IMR-90 (cell line): ENCODE data around the gene MT1H. TPM values are rescaled to one million over a fixed set of nuclear protein-coding genes. Genes with fewer than 3 reads are reported as not detected.
A peak's percentile ranks its signal among the peaks of the same experiment; 100 is the strongest.

Experiments used
- ATAC-seq: fragments of 200-7000 bp; cut with Tn5 transposase; 2 replicates; pipeline ENCODE4 v1.9.1; 2020; ENCODE audit warnings: low read depth, mild to moderate bottlenecking, moderate library complexity
- BruUV-seq: library from RNA; stranded (reverse); fragments of 400-500 nt; replicated peaks from 2 replicates; lab custom pipeline; 2021; lab: Mats Ljungman, UMichigan
- CTCF ChIA-PET: fragments of 300-600 bp; formaldehyde crosslinking; extraction: SDS; loops from one replicate; lab custom pipeline; 2021; ENCODE audit warnings: antibody characterized with exemption; lab: Yijun Ruan, JAX
- POLR2A ChIA-PET: fragments of 300-600 bp; sonication (Branson Sonifier 250); formaldehyde crosslinking; loops from one replicate; lab custom pipeline; 2022; ENCODE audit warnings: antibody characterized with exemption; ENCODE audit not compliant: unreplicated experiment; lab: Charles Lee
- DNase-seq: peaks from one replicate; pipeline ENCODE4 v3.0.0; 2013
- H2AFZ ChIP-seq: replicated peaks from 2 replicates; pipeline ENCODE3; 2013; ENCODE audit warnings: low read length, mild to moderate bottlenecking; ENCODE audit not compliant: poor library complexity
- H2AK5ac ChIP-seq: 2 replicates; pipeline ENCODE4 v1.6.1; 2013; ENCODE audit warnings: low read depth, low read length, inconsistent platforms
- H2AK9ac ChIP-seq: replicated peaks from 2 replicates; pipeline ENCODE3; 2013; ENCODE audit warnings: mild to moderate bottlenecking, low read depth, low read length, moderate library complexity; ENCODE audit not compliant: poor library complexity
- H2BK120ac ChIP-seq: 2 replicates; pipeline ENCODE4 v1.6.1; 2013; ENCODE audit warnings: low read depth, low read length, inconsistent platforms
- H2BK15ac ChIP-seq: 3 replicates; pipeline ENCODE4 v1.6.1; 2013; ENCODE audit warnings: low read depth, low read length, inconsistent platforms
- H2BK20ac ChIP-seq: 2 replicates; pipeline ENCODE4 v1.6.1; 2013; ENCODE audit warnings: low read depth, mild to moderate bottlenecking, inconsistent platforms, low read length, moderate library complexity
- H2BK5ac ChIP-seq: 2 replicates; pipeline ENCODE4 v1.6.1; 2013; ENCODE audit warnings: mild to moderate bottlenecking, low read depth, low read length, inconsistent platforms; ENCODE audit not compliant: poor library complexity, severe bottlenecking
- H3K14ac ChIP-seq: replicated peaks from 2 replicates; pipeline ENCODE4 v1.6.1; 2013; ENCODE audit warnings: low read depth, low read length, inconsistent platforms
- H3K18ac ChIP-seq: 2 replicates; pipeline ENCODE4 v1.6.1; 2013; ENCODE audit warnings: low read depth, low read length, control low read depth
- H3K23ac ChIP-seq: 2 replicates; pipeline ENCODE4 v1.6.1; 2013; ENCODE audit warnings: low read depth, low read length, inconsistent platforms
- H3K27ac ChIP-seq: 2 replicates; pipeline ENCODE4 v1.5.1; 2013; ENCODE audit warnings: mild to moderate bottlenecking, control low read depth, low read length; ENCODE audit not compliant: insufficient read depth
- H3K27me3 ChIP-seq: 2 replicates; pipeline ENCODE4 v1.6.1; 2013; ENCODE audit warnings: low read length; ENCODE audit not compliant: control insufficient read depth, insufficient read depth
- H3K36me3 ChIP-seq: 2 replicates; pipeline ENCODE4 v1.6.1; 2013; ENCODE audit warnings: low read length, mixed read lengths; ENCODE audit not compliant: control insufficient read depth, insufficient read depth
- H3K4ac ChIP-seq: 2 replicates; pipeline ENCODE4 v1.6.1; 2013; ENCODE audit warnings: low read depth, low read length, inconsistent platforms
- H3K4me1 ChIP-seq: 2 replicates; pipeline ENCODE4 v1.6.1; 2013; ENCODE audit warnings: low read length, mixed read lengths; ENCODE audit not compliant: control insufficient read depth, insufficient read depth
- H3K4me2 ChIP-seq: 2 replicates; pipeline ENCODE4 v1.6.1; 2013; ENCODE audit warnings: low read depth, mild to moderate bottlenecking, control low read depth, low read length, moderate library complexity
- H3K4me3 ChIP-seq: 2 replicates; pipeline ENCODE4 v1.5.1; 2013; ENCODE audit warnings: low read depth, mild to moderate bottlenecking, control low read depth, low read length, moderate library complexity; ENCODE audit not compliant: insufficient read depth
- H3K56ac ChIP-seq: 2 replicates; pipeline ENCODE4 v1.6.1; 2013; ENCODE audit warnings: low read length, inconsistent platforms; ENCODE audit not compliant: insufficient read depth; ENCODE audit errors: extremely low read depth
- H3K79me1 ChIP-seq, 2 experiments: 2 replicates each; pipeline ENCODE4 v1.6.1; 2013; ENCODE audit warnings: low read length in 2 of 2, inconsistent platforms in 1 of 2, low read depth in 1 of 2
- H3K9ac ChIP-seq: 2 replicates; pipeline ENCODE4 v1.6.1; 2013; ENCODE audit warnings: low read depth, low read length, control low read depth
- H3K9me1 ChIP-seq: 2 replicates; pipeline ENCODE4 v1.6.1; 2013; ENCODE audit warnings: low read length, inconsistent platforms; ENCODE audit not compliant: insufficient read depth
- H3K9me3 ChIP-seq: 2 replicates; pipeline ENCODE4 v1.6.1; 2013; ENCODE audit warnings: low read length; ENCODE audit not compliant: control insufficient read depth, insufficient read depth
- H4K20me1 ChIP-seq: 2 replicates; pipeline ENCODE4 v1.6.1; 2013; ENCODE audit warnings: low read length, inconsistent platforms; ENCODE audit not compliant: insufficient read depth
- H4K5ac ChIP-seq: 2 replicates; pipeline ENCODE4 v1.6.1; 2013; ENCODE audit warnings: mild to moderate bottlenecking, low read depth, low read length, control low read depth
- H4K8ac ChIP-seq, 2 experiments: 2 replicates each; pipeline ENCODE4 v1.6.1; 2013; ENCODE audit warnings: low read depth in 2 of 2, low read length in 2 of 2, control low read depth in 1 of 2, inconsistent platforms in 1 of 2
- H4K91ac ChIP-seq: 2 replicates; pipeline ENCODE4 v1.6.1; 2013; ENCODE audit warnings: low read depth, low read length, inconsistent platforms; ENCODE audit not compliant: insufficient read depth
- CEBPB ChIP-seq: IDR thresholded peaks from 2 replicates; pipeline ENCODE4 v1.6.1; 2012; ENCODE audit warnings: low read depth, low read length, improper control_type of control experiment
- MAFK ChIP-seq: IDR thresholded peaks from 2 replicates; pipeline ENCODE4 v1.6.1; 2012; ENCODE audit warnings: low read depth, low read length, improper control_type of control experiment
- WGBS, 2 experiments: methylation state at CpG; one replicate each; pipeline versions ENCODE4 v1.1.5 to v1.1.7; 2013; ENCODE audit warnings: missing lambda C conversion rate in 2 of 2; ENCODE audit not compliant: insufficient read length in 1 of 2; ENCODE audit errors: extremely low coverage in 2 of 2; 5-methylcytosine and 5-hydroxymethylcytosine counted together
- dilution Hi-C: fragments of 300-500 bp; cut with HindIII; formaldehyde crosslinking; loops from one replicate; pipeline ENCODE4 v1.14.3; 2018; ENCODE audit warnings: low sequenced_read_pairs; ENCODE audit not compliant: unreplicated experiment
- in situ Hi-C: fragments of 300-500 bp; cut with MboI; formaldehyde crosslinking; loops from 3 replicates; pipeline ENCODE4 v1.14.3; 2019; ENCODE audit warnings: low sequenced_read_pairs, inconsistent platforms, mixed read lengths
- intact Hi-C: fragments of 100-400 bp; cut with micrococcal nuclease; formaldehyde crosslinking; loops from 2 replicates; pipeline ENCODE4 v1.10.0; 2022
- polyA plus RNA-seq, 3 experiments: library from polyadenylated mRNA; depleted of rRNA; stranded (reverse); fragments of >200 nt; gene quantifications; 2 replicates each; pipeline ENCODE4 v1.2.3, GENCODE V29; 2012; ENCODE audit warnings: low replicate concordance in 1 of 3
- total RNA-seq: library from RNA; depleted of rRNA; stranded (reverse); fragments of >200 nt; gene quantifications from 2 replicates; pipeline ENCODE4 v1.2.3, GENCODE V29; 2012
- TF ChIP-seq, protein P1 (sequence below): fragments of 150-350 bp; IDR thresholded peaks from 2 replicates; pipeline ENCODE4 v1.6.1; 2017; ENCODE audit warnings: mild to moderate bottlenecking, antibody characterized with exemption, low read length, low read depth

MT1H gene
- total and polyA plus RNA-seq, 2 of the 4 experiments (the other 2 are of a cell fraction) = not detected

DNA sequence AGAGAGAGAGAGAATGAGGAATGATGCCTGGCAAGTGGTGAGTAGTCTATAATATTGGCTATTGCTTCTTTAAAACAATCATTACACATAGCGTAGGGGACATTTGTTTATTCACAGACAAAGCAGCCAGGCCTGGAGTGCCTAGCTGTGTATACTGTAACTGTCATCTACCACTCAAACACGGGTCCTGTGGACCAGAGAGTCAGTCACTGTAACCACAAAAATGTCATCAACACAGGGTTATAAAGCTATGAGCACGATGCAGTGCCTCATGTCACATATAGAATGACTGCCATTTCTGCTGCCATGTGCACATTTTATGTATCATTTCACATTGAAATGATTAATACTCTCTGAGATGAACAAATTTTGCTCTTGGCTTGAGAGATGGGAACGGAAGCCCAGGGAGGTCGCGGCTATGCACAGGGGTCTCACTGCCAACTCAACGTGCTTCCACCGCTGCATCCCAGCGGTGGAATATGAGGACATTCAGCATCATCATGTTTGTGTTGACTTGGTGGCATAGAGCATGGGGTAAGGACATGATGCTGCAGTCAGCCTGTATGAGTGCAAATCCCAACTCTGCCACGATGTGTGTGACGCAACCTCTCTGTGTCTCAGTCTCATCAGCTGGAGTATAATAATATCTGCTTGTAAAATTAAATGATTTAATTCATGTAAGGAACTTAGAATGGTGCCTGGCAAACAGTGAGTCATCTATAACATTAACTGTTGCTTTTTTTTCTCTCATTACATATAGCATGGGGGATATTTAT lies 3.3 kb downstream of the MT1H start:
- POLR2A ChIA-PET = no interaction called here
- Histone ChIP-seq H3K4me2 (peak overlapping the region; percentile 35), H2BK20ac (no peak overlapping the region), H2AK5ac (no peak overlapping the region), H2BK120ac (peak overlapping the region; percentile 4; the same call in 1 of the 2 replicates), H4K20me1 (peaks cover 4% of the 10 kb centered on the region; the same call in 1 of the 2 replicates), H3K79me1 (no peaks in the 10 kb centered on the region), H3K18ac (no peak overlapping the region), H3K4me3 (no peak overlapping the region), H3K36me3 (no peaks in the 10 kb centered on the region), H3K27ac (no peak overlapping the region), H3K14ac (no peak overlapping the region), H2AK9ac (no peak overlapping the region), H2BK15ac (no peak overlapping the region), H4K8ac (no peak overlapping the region), H3K56ac (0 out of 2 replicates have a peak overlapping the region, but pooled peaks have one; percentile 8), H3K4ac (peak overlapping the region; percentile 7; the same call in 1 of the 2 replicates), H3K27me3 (peaks cover 50% of the 10 kb centered on the region), H3K9me3 (no peaks in the 10 kb centered on the region), H3K9me1 (peaks cover 5% of the 10 kb centered on the region), H4K91ac (no peak overlapping the region), H3K9ac (no peak overlapping the region), H3K4me1 (peaks cover 13% of the 10 kb centered on the region), H4K5ac (no peak overlapping the region), H2AFZ (peak overlapping the region; percentile 76), H3K23ac (peak overlapping the region; percentile 18; the same call in 1 of the 2 replicates), H2BK5ac (no peak overlapping the region)
- CTCF ChIA-PET = interaction anchor here (0.6 to 2.7 kb wide), 6 partner anchors 8 to 116 kb away, joined by 3 to 10 read pairs (median 4); partner anchors contain the start of gene MT1X
- DNase-seq (peak; percentile 56), ATAC-seq (peak; percentile 68)
- no TSS peak for BruUV-seq
- 0% methylated on average over 2 of the region's 11 CpGs; no CpG with 5 or more reads in 1 of the 2 experiments for WGBS, 2 experiments
- dilution Hi-C loops = no loop called here
- TF ChIP-seq CEBPB = peak; percentile 94
- TF ChIP-seq MAFK = peak; percentile 22; the same call in 1 of the 2 replicates
- TF ChIP-seq, protein P1, sequence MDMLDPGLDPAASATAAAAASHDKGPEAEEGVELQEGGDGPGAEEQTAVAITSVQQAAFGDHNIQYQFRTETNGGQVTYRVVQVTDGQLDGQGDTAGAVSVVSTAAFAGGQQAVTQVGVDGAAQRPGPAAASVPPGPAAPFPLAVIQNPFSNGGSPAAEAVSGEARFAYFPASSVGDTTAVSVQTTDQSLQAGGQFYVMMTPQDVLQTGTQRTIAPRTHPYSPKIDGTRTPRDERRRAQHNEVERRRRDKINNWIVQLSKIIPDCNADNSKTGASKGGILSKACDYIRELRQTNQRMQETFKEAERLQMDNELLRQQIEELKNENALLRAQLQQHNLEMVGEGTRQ = no peak
- intact Hi-C loops = no loop called here
- in situ Hi-C loops = no loop called here
